NCI-H1694 (cell line): ENCODE measurements around the gene DENND4C.
"Not testable (repeated sequence)": the region's sequence is repeated elsewhere in the genome, so short reads cannot be mapped to it uniquely, and the experiment has no call there.

Experiments
- DNase-seq: peaks from one replicate; lab custom pipeline; 2025; lab: John Stamatoyannopoulos, UW

The DENND4C gene

GRCh38 chr9:19372567-19372966 is 142.1 kb downstream of the DENND4C start:
- DNase-seq, result no peak

DNA sequence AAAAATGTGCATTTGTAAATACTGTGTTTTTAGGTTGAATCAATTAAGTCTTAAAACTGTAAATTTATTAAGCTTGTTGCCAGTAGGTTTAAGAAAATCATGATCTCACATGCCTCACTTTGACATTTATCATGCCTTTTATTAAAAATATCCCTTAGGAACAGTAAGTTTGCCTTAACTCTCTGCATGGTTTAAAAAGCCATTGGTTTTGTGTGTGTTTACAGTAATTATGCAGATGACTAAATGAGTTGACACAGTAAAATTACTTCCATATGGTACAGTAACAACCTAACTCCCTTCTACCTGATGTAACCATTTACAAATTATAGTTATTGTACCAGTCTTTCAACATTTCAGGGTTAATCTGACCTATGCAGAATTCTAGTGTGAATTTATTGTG is 143.0 kb downstream of the DENND4C start:
- no peak for DNase-seq

DNA sequence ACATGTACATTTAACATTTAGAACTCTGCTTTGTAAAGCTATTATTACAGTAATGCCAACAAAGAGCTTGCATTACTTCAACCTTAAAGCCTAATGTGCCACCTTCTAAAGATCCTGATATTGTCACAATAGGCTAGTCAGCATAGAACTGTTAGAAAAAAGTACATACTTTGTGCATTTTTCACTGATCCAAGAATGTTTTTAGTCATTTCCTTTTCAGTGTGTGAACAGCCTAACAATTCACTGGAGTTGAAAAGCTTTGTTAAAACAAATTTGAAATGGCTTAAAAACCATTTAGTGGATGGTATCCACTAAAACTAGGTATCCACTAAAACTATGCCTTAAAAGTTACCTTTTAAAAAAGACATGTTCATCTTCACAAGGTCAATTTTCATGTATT is 145.0 kb downstream of the DENND4C start:
- DNase-seq, result no peak

GRCh38 chr9:19376931-19377330 is 146.4 kb downstream of the DENND4C start:
- no peak for DNase-seq

- DNase-seq, result no peak
These were observed 147.7 kb downstream of the DENND4C start for GRCh38 chr9:19378164-19378563.

DNA sequence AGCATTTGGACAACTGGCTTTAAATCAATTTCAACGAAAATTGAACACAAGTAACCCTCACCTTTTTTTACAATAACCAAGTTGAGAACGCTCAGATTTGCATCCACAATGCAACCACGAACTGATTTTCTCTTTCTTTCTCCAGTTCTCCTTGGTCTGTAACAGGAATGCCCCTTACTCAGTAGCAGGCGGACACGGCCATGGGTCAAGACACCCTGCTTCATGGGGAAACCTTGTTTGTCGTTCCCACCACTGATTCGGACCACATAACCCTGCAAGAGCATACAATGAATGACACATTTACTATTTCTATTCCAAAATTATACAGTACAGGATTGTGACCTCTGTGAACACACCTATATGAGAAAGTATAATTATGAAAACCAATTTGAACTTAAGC is 148.2 kb downstream of the DENND4C start:
- DNase-seq, result no peak

- no peak for DNase-seq
These were observed 148.8 kb downstream of the DENND4C start for GRCh38 chr9:19379283-19379682.

GRCh38 chr9:19379697-19380046 is 149.2 kb downstream of the DENND4C start:
- no peak for DNase-seq

GRCh38 chr9:19380826-19381075 is 150.3 kb downstream of the DENND4C start:
- no peak for DNase-seq

GRCh38 chr9:19381656-19382055 is 151.2 kb downstream of the DENND4C start:
- no peak for DNase-seq

GRCh38 chr9:19385212-19385611 is 154.7 kb downstream of the DENND4C start:
- not testable (repeated sequence) for DNase-seq

- DNase-seq, result no peak
These were observed 155.5 kb downstream of the DENND4C start for GRCh38 chr9:19385786-19386501.

DNA sequence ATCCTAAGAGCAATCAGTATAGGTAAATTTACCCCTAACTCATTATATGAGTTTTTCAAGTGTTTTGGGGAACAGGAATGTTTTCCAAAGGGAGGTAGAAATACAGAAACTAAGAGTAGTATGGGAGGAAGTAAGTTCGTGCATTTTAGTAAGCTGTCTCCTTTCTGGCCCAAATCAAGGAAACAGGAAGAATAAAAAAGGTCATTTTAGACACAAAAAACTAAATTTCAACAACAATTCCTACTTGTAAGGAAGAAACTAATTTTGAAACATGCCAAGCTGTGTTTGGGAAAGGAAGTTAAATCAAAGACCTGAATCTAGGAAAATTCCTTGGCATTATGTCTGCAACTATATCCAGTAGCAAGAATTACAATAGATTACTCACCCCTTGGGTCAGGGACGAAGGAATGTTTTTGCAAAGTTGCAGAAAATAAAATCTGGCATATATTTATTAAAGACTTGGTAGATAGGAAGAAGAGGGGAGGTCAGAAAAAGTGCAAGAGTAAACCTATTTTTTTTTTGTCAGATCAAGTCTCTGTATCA is 156.1 kb downstream of the DENND4C start:
- no peak for DNase-seq

DNA sequence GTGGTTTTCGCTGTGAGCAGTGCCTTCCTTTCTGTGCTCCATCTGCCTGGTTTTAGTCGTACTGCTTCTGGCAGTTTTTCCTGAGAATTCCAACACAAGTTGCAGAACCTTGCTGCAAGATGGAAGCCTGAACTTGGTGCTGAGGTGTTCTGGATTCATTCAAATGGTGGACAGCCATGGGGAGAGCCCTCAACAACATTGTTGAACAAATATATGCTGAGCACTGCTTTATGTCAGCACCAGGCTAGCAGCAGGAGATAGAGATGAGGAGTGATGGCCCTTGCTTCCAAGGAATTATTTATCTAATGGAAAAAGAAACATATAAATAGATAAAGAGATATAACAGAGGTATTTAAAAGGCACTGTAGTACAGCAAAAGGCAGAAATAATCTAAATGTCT is 156.8 kb downstream of the DENND4C start:
- no peak for DNase-seq

- DNase-seq, result not testable (repeated sequence)
These were observed 159.0 kb downstream of the DENND4C start for GRCh38 chr9:19389539-19389938.

DNA sequence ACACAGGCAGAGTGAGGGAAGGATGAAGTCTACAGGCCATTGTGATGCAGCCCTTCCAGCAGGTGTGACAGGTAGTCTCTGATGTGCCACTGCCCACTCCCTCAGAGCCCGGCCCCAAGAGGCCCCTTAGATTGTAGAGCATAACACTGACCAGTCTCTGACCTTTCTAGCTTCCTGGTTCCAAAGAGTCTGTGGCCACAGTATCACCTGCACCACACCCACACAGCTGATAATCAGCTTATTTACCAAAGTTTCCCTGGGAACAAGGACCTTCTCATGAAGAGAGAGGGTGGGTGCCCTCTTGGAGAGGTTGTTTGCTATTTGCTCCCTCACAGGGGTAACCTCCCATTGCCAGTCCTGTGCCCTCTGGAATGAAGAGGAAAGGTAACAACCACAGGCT is 167.4 kb downstream of the DENND4C start:
- no peak for DNase-seq

DNA sequence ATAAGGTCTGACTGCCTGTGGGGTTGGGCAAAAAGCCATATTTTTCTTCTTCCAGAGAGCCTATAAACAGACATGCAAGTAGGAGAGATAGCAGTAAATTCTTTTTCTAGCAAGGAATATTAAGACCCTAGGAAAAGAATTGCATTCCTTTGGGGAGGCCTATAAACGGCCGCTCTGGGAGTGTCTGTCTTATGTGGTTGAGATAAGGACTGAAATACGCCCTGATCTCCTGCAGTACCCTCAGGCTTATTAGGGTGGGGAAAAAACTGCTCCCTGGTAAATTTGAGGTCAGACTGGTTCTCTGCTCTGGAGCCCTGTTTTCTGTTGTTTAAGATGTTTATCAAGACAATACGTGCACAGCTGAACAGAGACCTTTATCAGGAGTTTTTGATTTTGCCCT is 172.7 kb downstream of the DENND4C start:
- DNase-seq, result not testable (repeated sequence)

GRCh38 chr9:19404283-19405075 is 174.0 kb downstream of the DENND4C start:
- no peak for DNase-seq

DNA sequence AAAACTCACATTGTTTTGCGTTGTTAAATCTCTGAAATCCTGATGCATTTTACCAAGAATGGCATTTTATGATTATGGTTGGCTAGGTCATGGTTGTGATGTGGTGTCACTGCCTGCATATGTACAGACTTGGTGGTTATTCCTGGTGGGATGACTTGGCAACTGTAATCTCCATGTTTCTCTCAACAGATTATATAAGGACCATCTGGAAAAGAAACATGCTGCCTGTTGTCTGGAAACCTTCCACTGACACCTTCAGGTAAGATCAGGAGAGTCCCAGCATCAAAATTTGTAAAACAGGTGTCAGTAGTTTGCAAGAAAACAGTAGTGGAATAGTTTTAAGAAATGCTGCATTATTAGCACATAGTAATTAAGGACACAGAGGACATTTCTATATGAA is 175.3 kb downstream of the DENND4C start:
- no peak for DNase-seq

DNA sequence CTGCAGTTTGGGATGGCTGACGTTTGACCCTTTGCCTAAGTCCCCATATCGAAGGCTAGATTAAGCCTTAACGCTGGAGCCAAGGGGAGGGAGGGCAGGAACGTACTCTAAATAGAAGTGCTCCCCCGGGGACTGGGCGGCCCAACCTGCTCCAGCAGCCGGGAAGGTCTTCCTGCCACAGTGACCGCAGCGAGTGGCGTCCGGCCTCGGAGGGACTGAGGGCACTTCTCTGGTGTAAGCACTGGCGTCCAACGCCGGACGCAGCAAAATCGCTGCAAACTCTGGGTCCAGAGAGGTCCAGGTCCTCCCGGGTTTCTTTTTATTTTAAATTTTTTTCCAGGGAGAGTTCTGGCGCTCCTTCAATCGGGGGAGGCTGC is 177.8 kb downstream of the DENND4C start:
- no peak for DNase-seq

DNA sequence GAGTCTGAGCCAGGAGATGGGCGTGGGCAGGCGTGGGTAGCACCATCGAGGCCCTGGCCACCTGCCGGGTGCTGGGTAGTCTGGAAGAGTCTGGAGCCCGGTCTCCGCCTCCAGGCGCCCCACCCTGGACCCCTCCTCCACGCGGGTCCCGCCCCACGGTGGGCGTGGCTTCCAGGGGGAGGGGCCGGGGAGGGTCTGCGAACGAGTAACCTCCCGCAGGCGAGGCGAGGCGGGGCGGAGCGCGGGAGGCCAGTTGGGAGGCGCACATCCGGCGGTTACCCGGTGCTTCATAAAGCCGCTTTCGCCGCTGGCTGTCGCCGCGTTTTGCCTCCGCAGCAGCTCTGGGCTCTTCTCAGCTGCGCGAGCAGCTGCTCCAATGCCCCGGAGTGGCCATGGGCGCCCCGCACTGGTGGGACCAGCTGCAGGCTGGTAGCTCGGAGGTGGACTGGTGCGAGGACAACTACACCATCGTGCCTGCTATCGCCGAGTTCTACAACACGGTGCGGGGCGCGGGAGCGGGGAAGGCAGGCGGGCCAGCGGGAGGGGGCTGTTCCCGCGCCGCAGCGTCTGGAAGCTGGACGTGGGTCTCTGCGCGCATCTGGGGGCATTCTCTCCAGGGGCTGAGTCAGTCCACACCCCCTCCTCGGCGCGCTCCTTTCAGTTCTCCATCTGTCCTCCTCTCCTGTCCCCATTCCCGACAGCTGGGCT is 178.4 kb downstream of the DENND4C start, which contains the start of gene ACER2:
Gene ACER2 (plus strand): TSS at position 317 of the 708 bp plus-strand sequence. CDS start 76 bp downstream, at position 393.
- peak; percentile 68 for DNase-seq

GRCh38 chr9:19409401-19410194 is 179.1 kb downstream of the DENND4C start:
- DNase-seq, result peak; percentile 29
